HepG2 (cell line): ENCODE data around the gene PSD4. TPM values are rescaled to one million over a fixed set of nuclear protein-coding genes. Genes with fewer than 3 reads are reported as not detected.

Experiments
- ADNP ChIP-seq: sonication (generic); formaldehyde crosslinking; IDR thresholded peaks from 2 replicates; pipeline ENCODE4 v1.4.0; 2020; ENCODE audit warnings: missing genetic modification reagents
- CBX5 ChIP-seq: sonication (generic); formaldehyde crosslinking; IDR thresholded peaks from 2 replicates; pipeline ENCODE4 v1.4.0; 2020; ENCODE audit warnings: missing genetic modification reagents, borderline replicate concordance
- HDAC2 ChIP-seq: sonication (generic); formaldehyde crosslinking; IDR thresholded peaks from 2 replicates; pipeline ENCODE4 v1.4.0; 2020; ENCODE audit warnings: missing genetic modification reagents
- HOXA9 ChIP-seq: sonication (generic); formaldehyde crosslinking; IDR thresholded peaks from 2 replicates; pipeline ENCODE4 v1.8.1; 2022; ENCODE audit warnings: missing genetic modification reagents, mild to moderate bottlenecking, moderate library complexity, borderline replicate concordance
- KDM6A ChIP-seq: IDR thresholded peaks from 2 replicates; pipeline ENCODE4 v1.6.1; 2016; ENCODE audit warnings: low read depth
- KMT2B ChIP-seq: IDR thresholded peaks from 2 replicates; pipeline ENCODE4 v1.6.1; 2016; ENCODE audit warnings: missing genetic modification reagents, missing compliant biosample characterization
- RXRB ChIP-seq: IDR thresholded peaks from 2 replicates; pipeline ENCODE4 v1.6.1; 2016; ENCODE audit warnings: borderline replicate concordance, missing genetic modification reagents, missing compliant biosample characterization
- SRSF1 ChIP-seq: fragments of 200-400 bp; formaldehyde crosslinking; optimal IDR thresholded peaks from 2 replicates; pipeline ENCODE3; 2017; ENCODE audit warnings: mild to moderate bottlenecking, low read depth, low read length, moderate library complexity
- TARDBP ChIP-seq: sonication (generic); formaldehyde crosslinking; IDR thresholded peaks from 2 replicates; pipeline ENCODE4 v1.8.0; 2022; ENCODE audit warnings: mild to moderate bottlenecking, missing genetic modification reagents
- TBL1XR1 ChIP-seq: fragments of 150-350 bp; IDR thresholded peaks from 2 replicates; pipeline ENCODE4 v1.6.1; 2014; ENCODE audit warnings: borderline replicate concordance, low read length; ENCODE audit not compliant: partially characterized antibody
- ZNF24 ChIP-seq: fragments of 450-650 bp; IDR thresholded peaks from 2 replicates; pipeline ENCODE4 v1.6.1; 2017; ENCODE audit warnings: antibody characterized with exemption, mild to moderate bottlenecking
- ZNF256 ChIP-seq: sonication (generic); formaldehyde crosslinking; conservative IDR thresholded peaks from 2 replicates; pipeline ENCODE4 v1.4.0; 2020; ENCODE audit warnings: missing genetic modification reagents
- ZNF354B ChIP-seq: sonication (generic); formaldehyde crosslinking; IDR thresholded peaks from 2 replicates; pipeline ENCODE4 v1.8.0; 2022; ENCODE audit warnings: mild to moderate bottlenecking, missing genetic modification reagents
- ZNF577 ChIP-seq: sonication (generic); formaldehyde crosslinking; IDR thresholded peaks from 2 replicates; pipeline ENCODE4 v1.4.0; 2020; ENCODE audit warnings: mild to moderate bottlenecking, low read depth, missing genetic modification reagents, borderline replicate concordance
- polyA plus RNA-seq, 8 experiments: library from polyadenylated mRNA; depleted of rRNA in 3 of 8; stranded (reverse) in 7 of 8; unstranded in 1 of 8; fragments of >200 nt; fragmentation: Illumina TruSeq in 4 of 8; extraction: Trizol in 4 of 8; gene quantifications; 2 replicates each; pipeline versions ENCODE4 v1.2.1 to v1.2.3, GENCODE V29; 2011 to 2016; ENCODE audit warnings: low read depth in 4 of 8, missing spikeins in 1 of 8, mixed read lengths in 1 of 8; ENCODE audit not compliant: insufficient read depth in 1 of 8
- total RNA-seq, 5 experiments: library from RNA; depleted of rRNA; stranded (reverse); fragments of >200 nt; fragmentation: Illumina TruSeq; extraction: Trizol; gene quantifications; 2 replicates each; pipeline ENCODE4 v1.2.3, GENCODE V29; 2016; ENCODE audit warnings: low read depth in 1 of 5
- TF ChIP-seq, protein P1 (sequence below): sonication (generic); formaldehyde crosslinking; IDR thresholded peaks from 2 replicates; pipeline ENCODE4 v1.4.0; 2020; ENCODE audit warnings: missing genetic modification reagents
- TF ChIP-seq, protein P2 (sequence below): sonication (generic); formaldehyde crosslinking; IDR thresholded peaks from 2 replicates; pipeline ENCODE4 v1.8.0; 2023; ENCODE audit warnings: mild to moderate bottlenecking, missing genetic modification reagents
- TF ChIP-seq, protein P3 (sequence below): sonication (generic); formaldehyde crosslinking; IDR thresholded peaks from 2 replicates; pipeline ENCODE4 v1.9.0; 2022; ENCODE audit warnings: missing genetic modification reagents, mild to moderate bottlenecking, borderline replicate concordance

The PSD4 gene
- total and polyA plus RNA-seq, 2 of the 13 experiments (the other 11 are each of a cell fraction or from before 2014, with no cell fraction given): 5.8 to 9.4 TPM

DNA sequence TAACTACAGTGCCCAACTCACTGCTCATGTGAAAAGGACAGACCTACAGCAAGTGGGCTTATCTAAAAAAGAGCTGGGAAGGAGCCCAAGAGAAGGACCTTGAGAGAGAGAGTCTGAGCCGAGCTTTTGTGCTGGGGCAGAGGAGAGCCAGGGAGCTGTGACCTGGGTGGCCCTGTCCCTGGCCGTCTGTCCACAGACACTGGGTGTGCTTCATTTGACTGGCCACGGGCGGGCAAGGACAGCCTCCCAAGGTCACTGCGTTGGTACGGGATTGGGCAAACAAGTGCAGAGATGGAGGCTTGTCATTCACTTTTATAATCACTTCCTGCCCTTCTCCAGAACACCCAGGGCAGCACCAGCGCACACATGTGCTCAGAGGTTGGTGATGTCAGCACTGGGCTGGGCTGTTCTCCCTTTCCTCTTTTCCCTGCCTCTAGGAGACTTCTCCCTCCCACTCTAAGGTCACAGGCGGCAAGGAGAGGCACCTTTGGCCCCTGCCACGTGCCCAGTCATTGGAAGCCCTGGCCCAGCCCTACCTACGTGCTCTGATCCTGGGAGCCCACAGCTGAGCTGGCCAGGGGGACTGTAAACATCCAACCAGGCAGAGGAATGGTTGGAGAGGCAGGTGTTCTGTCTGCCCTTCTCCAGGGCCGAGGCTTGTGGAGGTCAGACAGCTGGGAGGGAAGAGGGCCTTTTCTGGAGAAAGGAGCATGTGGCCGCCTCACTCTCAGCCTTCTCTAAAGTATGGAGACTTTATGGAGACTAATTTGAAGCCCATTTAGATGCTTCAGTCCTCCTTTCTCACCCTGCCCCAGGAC is 6.4 kb upstream of the PSD4 start (continued):
- TF ChIP-seq ZNF24 (no peak), TBL1XR1 (peak; percentile 29), ZNF256 (CRISPR knock-in tag) (peak; percentile 79; the same call in 1 of the 2 replicates), HOXA9 (CRISPR knock-in tag) (peak; percentile 60; the same call in 1 of the 2 replicates), KMT2B (CRISPR knock-in tag) (peak; percentile 79; the same call in 1 of the 2 replicates), RXRB (CRISPR knock-in tag) (peak; percentile 98), CBX5 (CRISPR knock-in tag) (peak; percentile 92; the same call in 1 of the 2 replicates), ZNF354B (CRISPR knock-in tag) (peak; percentile 79; the same call in 1 of the 2 replicates), SRSF1 (peak; percentile 55), ADNP (CRISPR knock-in tag) (no peak), ZNF577 (no peak), HDAC2 (CRISPR knock-in tag) (peak; percentile 99), KDM6A (CRISPR knock-in tag) (peak; percentile 68), TARDBP (CRISPR knock-in tag) (peak; percentile 94)
- TF ChIP-seq, protein P1, sequence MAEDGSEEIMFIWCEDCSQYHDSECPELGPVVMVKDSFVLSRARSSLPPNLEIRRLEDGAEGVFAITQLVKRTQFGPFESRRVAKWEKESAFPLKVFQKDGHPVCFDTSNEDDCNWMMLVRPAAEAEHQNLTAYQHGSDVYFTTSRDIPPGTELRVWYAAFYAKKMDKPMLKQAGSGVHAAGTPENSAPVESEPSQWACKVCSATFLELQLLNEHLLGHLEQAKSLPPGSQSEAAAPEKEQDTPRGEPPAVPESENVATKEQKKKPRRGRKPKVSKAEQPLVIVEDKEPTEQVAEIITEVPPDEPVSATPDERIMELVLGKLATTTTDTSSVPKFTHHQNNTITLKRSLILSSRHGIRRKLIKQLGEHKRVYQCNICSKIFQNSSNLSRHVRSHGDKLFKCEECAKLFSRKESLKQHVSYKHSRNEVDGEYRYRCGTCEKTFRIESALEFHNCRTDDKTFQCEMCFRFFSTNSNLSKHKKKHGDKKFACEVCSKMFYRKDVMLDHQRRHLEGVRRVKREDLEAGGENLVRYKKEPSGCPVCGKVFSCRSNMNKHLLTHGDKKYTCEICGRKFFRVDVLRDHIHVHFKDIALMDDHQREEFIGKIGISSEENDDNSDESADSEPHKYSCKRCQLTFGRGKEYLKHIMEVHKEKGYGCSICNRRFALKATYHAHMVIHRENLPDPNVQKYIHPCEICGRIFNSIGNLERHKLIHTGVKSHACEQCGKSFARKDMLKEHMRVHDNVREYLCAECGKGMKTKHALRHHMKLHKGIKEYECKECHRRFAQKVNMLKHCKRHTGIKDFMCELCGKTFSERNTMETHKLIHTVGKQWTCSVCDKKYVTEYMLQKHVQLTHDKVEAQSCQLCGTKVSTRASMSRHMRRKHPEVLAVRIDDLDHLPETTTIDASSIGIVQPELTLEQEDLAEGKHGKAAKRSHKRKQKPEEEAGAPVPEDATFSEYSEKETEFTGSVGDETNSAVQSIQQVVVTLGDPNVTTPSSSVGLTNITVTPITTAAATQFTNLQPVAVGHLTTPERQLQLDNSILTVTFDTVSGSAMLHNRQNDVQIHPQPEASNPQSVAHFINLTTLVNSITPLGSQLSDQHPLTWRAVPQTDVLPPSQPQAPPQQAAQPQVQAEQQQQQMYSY (CRISPR knock-in tag): 0 out of 2 replicates have a peak, but pooled peaks have one; percentile 45
- TF ChIP-seq, protein P2, sequence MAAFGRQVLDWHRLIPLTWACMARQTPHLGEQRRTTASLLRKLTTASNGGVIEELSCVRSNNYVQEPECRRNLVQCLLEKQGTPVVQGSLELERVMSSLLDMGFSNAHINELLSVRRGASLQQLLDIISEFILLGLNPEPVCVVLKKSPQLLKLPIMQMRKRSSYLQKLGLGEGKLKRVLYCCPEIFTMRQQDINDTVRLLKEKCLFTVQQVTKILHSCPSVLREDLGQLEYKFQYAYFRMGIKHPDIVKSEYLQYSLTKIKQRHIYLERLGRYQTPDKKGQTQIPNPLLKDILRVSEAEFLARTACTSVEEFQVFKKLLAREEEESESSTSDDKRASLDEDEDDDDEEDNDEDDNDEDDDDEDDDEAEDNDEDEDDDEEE (CRISPR knock-in tag): peak; percentile 93
- TF ChIP-seq, protein P3, sequence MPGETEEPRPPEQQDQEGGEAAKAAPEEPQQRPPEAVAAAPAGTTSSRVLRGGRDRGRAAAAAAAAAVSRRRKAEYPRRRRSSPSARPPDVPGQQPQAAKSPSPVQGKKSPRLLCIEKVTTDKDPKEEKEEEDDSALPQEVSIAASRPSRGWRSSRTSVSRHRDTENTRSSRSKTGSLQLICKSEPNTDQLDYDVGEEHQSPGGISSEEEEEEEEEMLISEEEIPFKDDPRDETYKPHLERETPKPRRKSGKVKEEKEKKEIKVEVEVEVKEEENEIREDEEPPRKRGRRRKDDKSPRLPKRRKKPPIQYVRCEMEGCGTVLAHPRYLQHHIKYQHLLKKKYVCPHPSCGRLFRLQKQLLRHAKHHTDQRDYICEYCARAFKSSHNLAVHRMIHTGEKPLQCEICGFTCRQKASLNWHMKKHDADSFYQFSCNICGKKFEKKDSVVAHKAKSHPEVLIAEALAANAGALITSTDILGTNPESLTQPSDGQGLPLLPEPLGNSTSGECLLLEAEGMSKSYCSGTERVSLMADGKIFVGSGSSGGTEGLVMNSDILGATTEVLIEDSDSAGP: peak; percentile 82
